Heart left ventricle (tissue), 16 donors: ENCODE results near the gene MED16. TPM values are rescaled to one million over a fixed set of nuclear protein-coding genes. Genes with fewer than 3 reads are reported as not detected.

Source experiments
- ATAC-seq, 4 donors: fragments of 200-7000 bp; cut with Tn5 transposase; one replicate each; pipeline ENCODE4 v1.9.1; 2020 to 2022; ENCODE audit warnings: moderate library complexity in 4 of 4, mild to moderate bottlenecking in 3 of 4, moderate number of reproducible peaks in 1 of 4
- DNase-seq, 5 donors: peaks; one replicate each; pipeline ENCODE4 v3.0.0-alpha.2; 2020
- H3K27ac ChIP-seq, 12 donors: fragments of 200-600 bp; sonication (generic) in 4 of 12; one replicate each; pipeline versions ENCODE4 v1.5.0 to v1.8.0; 2016 to 2022; ENCODE audit warnings: mild to moderate bottlenecking in 2 of 12
- H3K27me3 ChIP-seq, 9 donors: fragments of 200-600 bp; sonication (generic) in 2 of 9; one replicate each; pipeline versions ENCODE4 v1.5.1 to v1.8.0; 2016 to 2022; ENCODE audit warnings: mild to moderate bottlenecking in 3 of 9
- H3K36me3 ChIP-seq, 9 donors: fragments of 200-600 bp; sonication (generic) in 2 of 9; one replicate each; pipeline versions ENCODE4 v1.5.0 to v1.8.0; 2018 to 2022; ENCODE audit warnings: mild to moderate bottlenecking in 2 of 9
- H3K4me1 ChIP-seq, 12 donors: fragments of 200-600 bp; sonication (generic) in 4 of 12; one replicate each; pipeline versions ENCODE4 v1.5.0 to v1.8.0; 2016 to 2022; ENCODE audit warnings: mild to moderate bottlenecking in 3 of 12
- H3K4me3 ChIP-seq, 12 donors: fragments of 200-600 bp; sonication (generic) in 4 of 12; one replicate each; pipeline versions ENCODE4 v1.5.0 to v1.8.0; 2017 to 2022; ENCODE audit warnings: mild to moderate bottlenecking in 9 of 12, moderate library complexity in 4 of 12
- H3K9me3 ChIP-seq, 12 donors: fragments of 200-600 bp; sonication (generic) in 4 of 12; one replicate each; pipeline versions ENCODE4 v1.5.0 to v1.8.0; 2016 to 2022; ENCODE audit warnings: mild to moderate bottlenecking in 1 of 12
- POLR2A ChIP-seq, 2 donors: fragments of 450-650 bp; IDR thresholded peaks; one replicate each; pipeline ENCODE4 v1.6.1; 2017; ENCODE audit warnings: antibody characterized with exemption in 2 of 2, mild to moderate bottlenecking in 2 of 2, moderate library complexity in 2 of 2
- WGBS, 4 donors: extraction: QIAGEN DNeasy Blood & Tissue Kit in 2 of 4; methylation state at CpG; one replicate each; pipeline versions ENCODE4 v1.1.5 to v1.1.7; 2013 to 2018; 5-methylcytosine and 5-hydroxymethylcytosine counted together
- intact Hi-C, 10 donors: fragments of 100-400 bp; cut with DNase I; formaldehyde crosslinking; loops; one replicate each; pipeline versions ENCODE4 v1.11.1 to v1.14.2; 2022
- polyA plus RNA-seq, 2 donors: library from polyadenylated mRNA; stranded (reverse); fragments of 200-250 nt; gene quantifications; one replicate each; pipeline ENCODE4 v1.2.3, GENCODE V29; 2013
- total RNA-seq, 9 donors: library from RNA; depleted of rRNA in 2 of 9; stranded (reverse); fragments of >200 nt in 2 of 9; fragmentation: NEBNext Ultra II Directional in 3 of 9; extraction: Animal tissue kit (Norgen Biotek cat#: 25700) in 3 of 9; gene quantifications; one replicate each; pipeline versions ENCODE4 v1.1.0 to v1.2.4, GENCODE V29; 2016 to 2023
- TF ChIP-seq, protein P1 (sequence below), 12 donors: fragments of 200-600 bp; sonication (generic) in 4 of 12; IDR thresholded peaks; one replicate each; pipeline versions ENCODE4 v1.5.0 to v1.8.0; 2018 to 2022; ENCODE audit warnings: antibody characterized with exemption in 12 of 12, mild to moderate bottlenecking in 5 of 12
- donor health status: ischemic (EF 13 %, LVEDD 7.1; RV severe dilation, severe dysfunction).
- donor health status: healthy with polysubstance abuse.
- donor health status: DM: no; HTN: yes; CAD: no.
- donor health status: DM: no; HTN: no; CAD: no.
- donor health status: ischemic (EF 25% LVEDD 6.9; RV normal size, moderate dysfunction).
- donor health status: ischemic (EF 25% LVEDD 5.7; RV mildly dilated, moderate dysfunction).
- donor health status: healthy.
- donor health status: DM: yes; HTN: yes; CAD: no.
- donor health status: ischemic (EF 35%, LVEDD 5.7; RV mildly dilated, moderate dysfunction).
- donor health status: nonischemic (EF 11% LVEDD 7.7; RV severe dilation, severe dysfunction).
- donor health status: DM: yes; HTN: yes; CAD: no.
- donor health status: PGD.
- donor health status: ischemic (EF 29% LVEDD 5.4; RV normal size, mild dysfunction).
- donor health status: nonischemic (EF 23%, LVEDD 6.1; RV moderate dilation, normal function).

The MED16 gene
- total and polyA plus RNA-seq, 11 donors: 17.5 to 41.9 (median 26.2) TPM

DNA sequence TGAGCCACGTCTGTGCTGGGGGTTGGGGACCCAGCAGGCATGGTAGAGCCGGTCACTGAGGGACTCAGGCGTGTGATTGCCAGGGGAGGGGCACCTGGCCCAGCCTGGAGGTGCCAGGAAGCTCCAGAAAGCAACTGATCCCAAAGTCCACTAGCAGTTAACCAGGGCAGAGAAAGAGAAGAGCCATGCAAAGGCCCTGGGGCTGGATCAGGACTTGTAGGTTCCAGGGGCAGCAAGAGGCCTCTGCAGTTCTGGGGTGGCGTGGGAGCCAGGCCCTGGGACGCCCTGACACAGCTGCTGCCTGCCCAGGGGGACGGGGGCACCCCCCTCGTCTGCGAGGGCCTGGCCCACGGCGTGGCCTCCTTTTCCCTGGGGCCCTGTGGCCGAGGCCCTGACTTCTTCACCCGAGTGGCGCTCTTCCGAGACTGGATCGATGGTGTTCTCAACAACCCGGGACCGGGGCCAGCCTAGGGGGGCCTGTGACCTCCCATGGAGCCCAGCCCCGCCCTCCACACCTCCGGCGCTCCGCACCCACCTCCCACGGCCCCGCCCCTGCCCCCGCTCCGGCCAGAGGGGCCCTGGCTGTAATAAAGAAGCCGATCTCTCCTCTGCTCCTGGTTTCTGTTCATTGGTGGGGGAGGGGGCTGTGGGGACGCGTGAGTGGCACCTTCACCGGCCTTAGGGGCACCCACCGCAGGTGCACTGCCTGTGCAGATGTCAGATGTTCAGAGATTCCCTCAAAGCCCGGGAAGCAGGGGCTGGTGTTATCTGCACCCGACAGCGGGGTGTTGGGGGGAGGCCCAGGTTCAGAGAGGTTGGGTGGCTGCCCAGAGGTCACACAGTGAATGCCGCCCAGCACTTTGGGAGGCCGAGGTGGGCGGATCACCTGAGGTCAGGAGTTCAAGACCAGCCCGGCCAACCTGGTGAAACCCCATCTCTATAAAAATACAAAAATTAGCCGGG lies 61.3 kb downstream of the MED16 start:
- Histone ChIP-seq H3K27me3 (peaks cover 0 to 34% (median 6%) of the 10 kb centered on the region in 9 donors), H3K27ac (no peak overlapping the region), H3K36me3 (no peaks in the 10 kb centered on the region), H3K4me3 (no peak overlapping the region), H3K4me1 (peaks cover 0 to 8% (median 0%) of the 10 kb centered on the region in 12 donors), H3K9me3 (no peaks in the 10 kb centered on the region)
- TF ChIP-seq, protein P1, sequence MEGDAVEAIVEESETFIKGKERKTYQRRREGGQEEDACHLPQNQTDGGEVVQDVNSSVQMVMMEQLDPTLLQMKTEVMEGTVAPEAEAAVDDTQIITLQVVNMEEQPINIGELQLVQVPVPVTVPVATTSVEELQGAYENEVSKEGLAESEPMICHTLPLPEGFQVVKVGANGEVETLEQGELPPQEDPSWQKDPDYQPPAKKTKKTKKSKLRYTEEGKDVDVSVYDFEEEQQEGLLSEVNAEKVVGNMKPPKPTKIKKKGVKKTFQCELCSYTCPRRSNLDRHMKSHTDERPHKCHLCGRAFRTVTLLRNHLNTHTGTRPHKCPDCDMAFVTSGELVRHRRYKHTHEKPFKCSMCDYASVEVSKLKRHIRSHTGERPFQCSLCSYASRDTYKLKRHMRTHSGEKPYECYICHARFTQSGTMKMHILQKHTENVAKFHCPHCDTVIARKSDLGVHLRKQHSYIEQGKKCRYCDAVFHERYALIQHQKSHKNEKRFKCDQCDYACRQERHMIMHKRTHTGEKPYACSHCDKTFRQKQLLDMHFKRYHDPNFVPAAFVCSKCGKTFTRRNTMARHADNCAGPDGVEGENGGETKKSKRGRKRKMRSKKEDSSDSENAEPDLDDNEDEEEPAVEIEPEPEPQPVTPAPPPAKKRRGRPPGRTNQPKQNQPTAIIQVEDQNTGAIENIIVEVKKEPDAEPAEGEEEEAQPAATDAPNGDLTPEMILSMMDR (IDR thresholded peaks at IDR 0.05): no peak
- TF ChIP-seq POLR2A (IDR thresholded peaks at IDR 0.05): no peak
- DNase-seq: no peak
- ATAC-seq: no peak
- intact Hi-C loops: no loop called here
- 62 to 76% (median 67%) methylated on average over 19 to 38 of the region's 38 CpGs for WGBS, 4 donors

DNA sequence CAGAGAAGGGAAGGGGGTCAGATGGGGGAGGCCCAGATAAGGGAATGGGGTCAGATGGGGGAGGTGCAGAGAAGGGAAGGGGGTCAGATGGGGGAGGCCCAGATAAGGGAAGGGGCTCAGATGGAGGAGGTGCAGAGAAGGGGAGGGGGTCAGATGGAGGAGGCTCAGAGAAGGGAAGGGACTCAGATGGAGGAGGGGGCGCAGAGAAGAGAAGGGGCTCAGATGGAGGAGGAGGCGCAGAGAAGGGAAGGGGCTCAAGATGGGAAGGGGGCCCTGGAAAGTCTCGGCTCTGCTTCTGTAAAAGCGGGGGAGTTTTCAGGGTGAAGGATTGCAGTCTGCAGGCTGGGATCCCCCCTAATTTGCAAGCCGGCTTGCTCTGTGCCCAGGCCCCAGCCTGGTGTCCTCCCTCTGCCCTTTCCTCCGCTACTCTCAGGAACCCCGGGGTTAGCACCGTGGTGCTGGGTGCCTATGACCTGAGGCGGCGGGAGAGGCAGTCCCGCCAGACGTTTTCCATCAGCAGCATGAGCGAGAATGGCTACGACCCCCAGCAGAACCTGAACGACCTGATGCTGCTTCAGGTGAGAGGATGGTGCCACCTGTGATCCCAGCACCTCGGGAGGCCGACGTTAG lies 63.7 kb downstream of the MED16 start:
- Histone ChIP-seq H3K27me3 (peaks cover 0 to 23% (median 6%) of the 10 kb centered on the region in 9 donors), H3K4me1 (peaks cover 0 to 8% (median 0%) of the 10 kb centered on the region in 12 donors), H3K9me3 (no peaks in the 10 kb centered on the region), H3K27ac (no peak overlapping the region), H3K36me3 (no peaks in the 10 kb centered on the region), H3K4me3 (no peak overlapping the region)
- WGBS, 4 donors: 64 to 80% (median 75%) methylated on average over 12 to 18 of the region's 18 CpGs
- no peak for TF ChIP-seq POLR2A (IDR thresholded peaks at IDR 0.05)
- TF ChIP-seq, protein P1 (IDR thresholded peaks at IDR 0.05): no peak
- ATAC-seq (no peak), DNase-seq (no peak)
- intact Hi-C loops: no loop called here

DNA sequence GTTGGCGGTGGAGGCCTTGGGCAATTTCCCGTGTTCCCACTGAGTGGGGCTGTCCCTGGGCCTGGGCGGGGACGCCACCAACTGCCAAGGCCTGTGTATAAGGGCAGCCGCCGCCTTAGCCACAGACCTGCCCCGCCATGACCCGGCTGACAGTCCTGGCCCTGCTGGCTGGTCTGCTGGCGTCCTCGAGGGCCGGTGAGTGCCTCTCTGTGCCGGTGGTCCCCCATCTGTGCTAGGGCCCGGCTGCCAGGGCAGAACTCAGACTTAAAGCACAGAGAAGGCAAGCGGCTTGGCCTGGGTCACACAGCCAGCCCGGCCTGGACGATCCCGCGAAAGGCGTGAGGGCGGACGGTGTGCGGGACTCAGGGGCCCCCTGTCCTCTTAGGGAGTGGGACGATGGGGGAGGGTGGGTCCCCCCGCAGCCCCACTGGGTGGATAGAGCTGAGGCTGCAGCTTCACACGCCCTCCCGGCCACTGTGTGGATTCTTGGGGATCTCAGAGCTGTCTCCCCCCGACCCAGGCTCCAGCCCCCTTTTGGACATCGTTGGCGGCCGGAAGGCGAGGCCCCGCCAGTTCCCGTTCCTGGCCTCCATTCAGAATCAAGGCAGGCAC lies 65.2 kb downstream of the MED16 start, which contains the start of gene AZU1:
Gene AZU1, plus strand, starts transcription at position 128 of the 612 bp plus-strand sequence. Its CDS starts 10 bp downstream, at position 138.
- Histone ChIP-seq H3K4me3 (no peak within 1 kb of the TSS), H3K36me3 (no peaks in the 10 kb centered on the region), H3K4me1 (peaks cover 0 to 16% (median 0%) of the 10 kb centered on the region in 12 donors), H3K9me3 (no peaks in the 10 kb centered on the region), H3K27me3 (peaks cover 6 to 35% (median 14%) of the 10 kb centered on the region in 9 donors), H3K27ac (no peak within 1 kb of the TSS)
- intact Hi-C loops: no loop called here
- TF ChIP-seq, protein P1 (IDR thresholded peaks at IDR 0.05): no peak
- TF ChIP-seq POLR2A (IDR thresholded peaks at IDR 0.05): no peak
- WGBS, 4 donors: 71 to 81% (median 76%) methylated on average over 14 to 33 of the region's 33 CpGs
- DNase-seq (peak in 2 of 5 donors; percentile 8 to 71), ATAC-seq (peak in 2 of 4 donors; percentile 18 to 64)
